Measurements from ENCODE around the gene CAMK1G. TPM values are rescaled to one million over a fixed set of nuclear protein-coding genes. Genes with fewer than 3 reads are reported as not detected.
A peak's percentile ranks its signal among the peaks of the same experiment; 100 is the strongest.

CAMK1G gene
- total RNA-seq, 2 donors from 2014 or later, result 0.55 to 2.1 TPM

GRCh38 chr1:209628618-209629299 lies 45.2 kb downstream of the CAMK1G start:
- Mint-ChIP-seq H3K9me3 (no peaks in the 10 kb centered on the region), H3K4me1 (no peaks in the 10 kb centered on the region), H3K27ac (no peak overlapping the region), H3K27me3 (ENCODE audit: insufficient read depth) (peaks cover 40% of the 10 kb centered on the region), H3K36me3 (ENCODE audit: low read depth) (no peaks in the 10 kb centered on the region), H3K4me3 (no peak overlapping the region)
- no peak for DNase-seq
- Histone ChIP-seq H3K9ac (ENCODE audit: extremely low read depth, low read length, poor library complexity, severe bottlenecking) (no peak overlapping the region), H3K9me3 (ENCODE audit: control insufficient read depth, low read length) (no peaks in the 10 kb centered on the region), H3K4me1 (ENCODE audit: control insufficient read depth, insufficient read depth, low read length) (no peaks in the 10 kb centered on the region), H3K27ac (ENCODE audit: low read depth, low read length) (no peak overlapping the region), H3K36me3 (ENCODE audit: control insufficient read depth, insufficient read depth, low read length) (no peaks in the 10 kb centered on the region), H3K4me3 (ENCODE audit: low read length) (no peak overlapping the region), H3K27me3 (ENCODE audit: control insufficient read depth, insufficient read depth, low read length, poor library complexity, severe bottlenecking) (peaks cover 43% of the 10 kb centered on the region)
- 86 to 91% methylated on average over 6 to 7 of the region's 7 CpGs for WGBS, 2 experiments (ENCODE audit: insufficient coverage in 1 of 2, insufficient read length in 1 of 2)
- no peak for TF ChIP-seq CTCF (conservative IDR thresholded peaks at IDR 0.05)

GRCh38 chr1:209629621-209630382 lies 46.3 kb downstream of the CAMK1G start:
- H3K36me3 Mint-ChIP-seq (ENCODE audit: low read depth), result no peaks in the 10 kb centered on the region
- DNase-seq, result no peak
- 90 to 97% methylated on average over 5 to 11 of the region's 11 CpGs for WGBS, 2 experiments (ENCODE audit: insufficient coverage in 1 of 2, insufficient read length in 1 of 2)
- no peak overlapping the region for H3K4me3 Mint-ChIP-seq
- H3K27ac ChIP-seq (ENCODE audit: low read depth, low read length), result no peak overlapping the region
- no peaks in the 10 kb centered on the region for H3K9me3 Mint-ChIP-seq
- TF ChIP-seq CTCF (conservative IDR thresholded peaks at IDR 0.05), result no peak
- no peak overlapping the region for H3K27ac Mint-ChIP-seq
- H3K4me3 ChIP-seq (ENCODE audit: low read length), result no peak overlapping the region
- no peaks in the 10 kb centered on the region for H3K4me1 ChIP-seq (ENCODE audit: control insufficient read depth, insufficient read depth, low read length)
- peaks cover 30% of the 10 kb centered on the region for H3K27me3 Mint-ChIP-seq (ENCODE audit: insufficient read depth)
- no peaks in the 10 kb centered on the region for H3K9me3 ChIP-seq (ENCODE audit: control insufficient read depth, low read length)
- H3K27me3 ChIP-seq (ENCODE audit: control insufficient read depth, insufficient read depth, low read length, poor library complexity, severe bottlenecking), result peaks cover 33% of the 10 kb centered on the region
- no peaks in the 10 kb centered on the region for H3K4me1 Mint-ChIP-seq
- H3K36me3 ChIP-seq (ENCODE audit: control insufficient read depth, insufficient read depth, low read length), result no peaks in the 10 kb centered on the region
- no peak overlapping the region for H3K9ac ChIP-seq (ENCODE audit: extremely low read depth, low read length, poor library complexity, severe bottlenecking)

GRCh38 chr1:209630383-209631225 lies 47.1 kb downstream of the CAMK1G start:
- WGBS, 2 experiments (ENCODE audit: insufficient coverage in 1 of 2, insufficient read length in 1 of 2), result 58 to 74% methylated on average over 9 to 17 of the region's 17 CpGs
- Histone ChIP-seq H3K4me3 (ENCODE audit: low read length) (no peak overlapping the region), H3K4me1 (ENCODE audit: control insufficient read depth, insufficient read depth, low read length) (no peaks in the 10 kb centered on the region), H3K27me3 (ENCODE audit: control insufficient read depth, insufficient read depth, low read length, poor library complexity, severe bottlenecking) (peaks cover 25% of the 10 kb centered on the region), H3K9me3 (ENCODE audit: control insufficient read depth, low read length) (no peaks in the 10 kb centered on the region), H3K36me3 (ENCODE audit: control insufficient read depth, insufficient read depth, low read length) (no peaks in the 10 kb centered on the region), H3K27ac (ENCODE audit: low read depth, low read length) (no peak overlapping the region), H3K9ac (ENCODE audit: extremely low read depth, low read length, poor library complexity, severe bottlenecking) (no peak overlapping the region)
- no peak for TF ChIP-seq CTCF (conservative IDR thresholded peaks at IDR 0.05)
- Mint-ChIP-seq H3K4me3 (no peak overlapping the region), H3K36me3 (ENCODE audit: low read depth) (no peaks in the 10 kb centered on the region), H3K9me3 (no peaks in the 10 kb centered on the region), H3K27ac (no peak overlapping the region), H3K4me1 (no peaks in the 10 kb centered on the region), H3K27me3 (ENCODE audit: insufficient read depth) (peaks cover 22% of the 10 kb centered on the region)
- peak; percentile 72 for DNase-seq
